GM12878 (cell line): ENCODE data around the gene CBARP. TPM values are rescaled to one million over a fixed set of nuclear protein-coding genes. Genes with fewer than 3 reads are reported as not detected.

Experiments used
- CBFB ChIP-seq: IDR thresholded peaks from 2 replicates; pipeline ENCODE4 v1.6.1; 2016; ENCODE audit warnings: antibody characterized with exemption, low read depth
- POLR2A ChIP-seq: IDR thresholded peaks from 2 replicates; pipeline ENCODE4 v1.6.1; 2011; ENCODE audit warnings: low read depth, mild to moderate bottlenecking, low read length
- POLR2AphosphoS2 ChIP-seq: IDR thresholded peaks from 2 replicates; pipeline ENCODE4 v1.6.1; 2011; ENCODE audit warnings: low read depth, mild to moderate bottlenecking, low read length, improper control_type of control experiment, moderate library complexity
- RAD21 ChIP-seq: IDR thresholded peaks from 2 replicates; pipeline ENCODE4 v1.6.1; 2011; ENCODE audit warnings: mild to moderate bottlenecking, low read depth, low read length, moderate library complexity; ENCODE audit not compliant: insufficient read depth
- RB1 ChIP-seq: fragments of 450-650 bp; formaldehyde crosslinking; IDR thresholded peaks from 2 replicates; pipeline ENCODE4 v1.6.1; 2017; ENCODE audit warnings: mild to moderate bottlenecking, borderline replicate concordance
- RFX5 ChIP-seq: IDR thresholded peaks from 2 replicates; pipeline ENCODE4 v1.6.1; 2011; ENCODE audit warnings: low read depth, low read length, improper control_type of control experiment
- SMAD5 ChIP-seq: IDR thresholded peaks from 2 replicates; pipeline ENCODE4 v1.6.1; 2016; ENCODE audit warnings: antibody characterized with exemption, low read depth
- SRF ChIP-seq, 2 experiments: IDR thresholded peaks; 2 replicates each; pipeline ENCODE4 v1.6.1; 2011; ENCODE audit warnings: low read depth in 2 of 2, low read length in 2 of 2, mild to moderate bottlenecking in 1 of 2, moderate library complexity in 1 of 2
- TAF1 ChIP-seq: IDR thresholded peaks from 2 replicates; pipeline ENCODE4 v1.6.1; 2011; ENCODE audit warnings: mild to moderate bottlenecking, low read depth, low read length, borderline replicate concordance
- TARDBP ChIP-seq: IDR thresholded peaks from 2 replicates; pipeline ENCODE4 v1.6.1; 2016; ENCODE audit warnings: borderline replicate concordance
- TCF12 ChIP-seq: IDR thresholded peaks from 2 replicates; pipeline ENCODE4 v1.6.1; 2011; ENCODE audit warnings: low read depth, mild to moderate bottlenecking, low read length
- TCF3 ChIP-seq: IDR thresholded peaks from 2 replicates; pipeline ENCODE4 v1.6.1; 2012; ENCODE audit warnings: low read depth, mild to moderate bottlenecking, low read length, borderline replicate concordance; ENCODE audit not compliant: insufficient read depth
- YBX1 ChIP-seq: fragments of 450-650 bp; IDR thresholded peaks from 2 replicates; pipeline ENCODE4 v1.6.1; 2016; ENCODE audit warnings: antibody characterized with exemption
- ZNF217 ChIP-seq: fragments of 450-650 bp; IDR thresholded peaks from 2 replicates; pipeline ENCODE4 v1.6.1; 2017; ENCODE audit warnings: antibody characterized with exemption, mild to moderate bottlenecking
- ZNF622 ChIP-seq: fragments of 450-650 bp; IDR thresholded peaks from 2 replicates; pipeline ENCODE4 v1.6.1; 2017; ENCODE audit warnings: mild to moderate bottlenecking, inconsistent platforms
- polyA plus RNA-seq, 11 experiments: library from polyadenylated mRNA; depleted of rRNA in 4 of 11; unstranded in 6 of 11; stranded (reverse) in 5 of 11; fragments of >200 nt; fragmentation: Nextera tagmentation in 4 of 11; fragmentation: Illumina TruSeq in 1 of 11; extraction: Ambion mirVana in 4 of 11; extraction: Trizol in 1 of 11; gene quantifications; 1 replicate in 1 of 11; 2 replicates in 10 of 11; pipeline versions ENCODE4 v1.2.1 to v1.2.3, GENCODE V29; 2011 to 2016; ENCODE audit warnings: inconsistent platforms in 2 of 11, missing spikeins in 2 of 11, low read depth in 1 of 11
- total RNA-seq, 4 experiments: library from RNA; depleted of rRNA in 3 of 4; stranded (reverse); fragments of >200 nt in 3 of 4; fragmentation: Illumina TruSeq in 1 of 4; extraction: Trizol in 1 of 4; gene quantifications; 2 replicates each; pipeline versions ENCODE4 v1.2.1 to v1.2.3, GENCODE V29; 2013 to 2021
- TF ChIP-seq, protein P1 (sequence below): IDR thresholded peaks from 2 replicates; pipeline ENCODE4 v1.6.1; 2011; ENCODE audit warnings: borderline replicate concordance, low read depth, mild to moderate bottlenecking, moderate library complexity, mixed read lengths, low read length; ENCODE audit not compliant: insufficient read depth; ENCODE audit errors: extremely low read length
- TF ChIP-seq, protein P2 (sequence below): fragments of 450-650 bp; IDR thresholded peaks from 2 replicates; pipeline ENCODE4 v1.6.1; 2016; ENCODE audit warnings: mild to moderate bottlenecking, moderate library complexity, borderline replicate concordance
- TF ChIP-seq, protein P3 (sequence below), 3 experiments: IDR thresholded peaks in 2 of 3; conservative IDR thresholded peaks in 1 of 3; 2 replicates each; pipeline ENCODE4 v1.5.1; 2011; ENCODE audit warnings: low read depth in 3 of 3, low read length in 3 of 3, mild to moderate bottlenecking in 3 of 3, control low read depth in 2 of 3, moderate library complexity in 2 of 3, inconsistent platforms in 1 of 3, mixed read lengths in 1 of 3; ENCODE audit not compliant: control insufficient read depth in 2 of 3, insufficient read depth in 1 of 3; ENCODE audit errors: extremely low read depth in 1 of 3
- TF ChIP-seq, protein P4 (sequence below): fragments of 450-650 bp; formaldehyde crosslinking; IDR thresholded peaks from 2 replicates; pipeline ENCODE4 v1.5.0; 2022; ENCODE audit warnings: mild to moderate bottlenecking, missing genetic modification characterization

Gene CBARP
- total and polyA plus RNA-seq, 10 of the 15 experiments (the other 5 are each of a cell fraction or from before 2014, with no cell fraction given), result 0.04 to 0.59 (median 0.18) TPM; not detected in 3

DNA sequence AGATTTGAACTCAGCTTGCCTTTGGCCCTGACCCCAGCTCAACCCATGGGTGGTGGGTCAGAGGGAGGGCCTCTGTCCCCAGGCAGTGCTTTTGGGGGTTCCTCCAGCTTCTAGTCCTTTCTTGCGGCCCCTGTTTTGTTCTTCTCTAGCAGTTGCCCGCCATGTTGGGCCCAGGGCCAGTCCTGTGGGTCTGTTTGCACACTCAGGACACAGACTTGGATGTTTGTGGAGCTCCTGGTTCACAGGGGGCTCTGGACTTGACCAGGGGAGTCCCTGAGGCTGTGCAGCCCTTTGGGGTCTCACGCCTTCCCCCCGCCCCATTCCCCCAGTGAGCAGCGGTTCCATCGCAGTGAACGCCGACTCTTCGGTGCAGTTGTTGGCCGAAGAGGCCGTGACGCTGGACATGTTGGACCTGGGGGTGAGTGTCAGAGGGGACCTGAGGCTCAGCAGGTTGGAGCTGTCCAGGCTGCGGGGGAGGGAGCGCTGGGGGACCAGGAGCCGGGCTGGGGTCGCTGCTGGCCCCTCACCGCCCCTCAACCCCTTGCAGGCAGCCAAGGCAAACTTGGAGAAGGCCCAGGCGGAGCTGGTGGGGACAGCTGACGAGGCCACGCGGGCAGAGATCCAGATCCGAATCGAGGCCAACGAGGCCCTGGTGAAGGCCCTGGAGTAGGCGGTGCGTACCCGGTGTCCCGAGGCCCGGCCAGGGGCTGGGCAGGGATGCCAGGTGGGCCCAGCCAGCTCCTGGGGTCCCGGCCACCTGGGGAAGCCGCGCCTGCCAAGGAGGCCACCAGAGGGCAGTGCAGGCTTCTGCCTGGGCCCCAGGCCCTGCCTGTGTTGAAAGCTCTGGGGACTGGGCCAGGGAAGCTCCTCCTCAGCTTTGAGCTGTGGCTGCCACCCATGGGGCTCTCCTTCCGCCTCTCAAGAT, 6.2 kb upstream of the CBARP start (continued):
- TF ChIP-seq RB1 (no peak), POLR2AphosphoS2 (0 out of 2 replicates have a peak, but pooled peaks have one; percentile 28), TCF3 (peak; percentile 85), POLR2A (no peak), RFX5 (no peak), RAD21 (peak; percentile 93), TARDBP (no peak), ZNF217 (no peak), ZNF622 (no peak), YBX1 (no peak), TAF1 (no peak), TCF12 (peak; percentile 58; the same call in 1 of the 2 replicates), CBFB (no peak), SRF (IDR thresholded peaks at IDR 0.05; ENCODE audit: low read depth in 2 of 2, low read length in 2 of 2) (no peak), SMAD5 (no peak)
- TF ChIP-seq, protein P1, sequence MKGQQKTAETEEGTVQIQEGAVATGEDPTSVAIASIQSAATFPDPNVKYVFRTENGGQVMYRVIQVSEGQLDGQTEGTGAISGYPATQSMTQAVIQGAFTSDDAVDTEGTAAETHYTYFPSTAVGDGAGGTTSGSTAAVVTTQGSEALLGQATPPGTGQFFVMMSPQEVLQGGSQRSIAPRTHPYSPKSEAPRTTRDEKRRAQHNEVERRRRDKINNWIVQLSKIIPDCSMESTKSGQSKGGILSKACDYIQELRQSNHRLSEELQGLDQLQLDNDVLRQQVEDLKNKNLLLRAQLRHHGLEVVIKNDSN, result peak; percentile 1
- TF ChIP-seq, protein P2, sequence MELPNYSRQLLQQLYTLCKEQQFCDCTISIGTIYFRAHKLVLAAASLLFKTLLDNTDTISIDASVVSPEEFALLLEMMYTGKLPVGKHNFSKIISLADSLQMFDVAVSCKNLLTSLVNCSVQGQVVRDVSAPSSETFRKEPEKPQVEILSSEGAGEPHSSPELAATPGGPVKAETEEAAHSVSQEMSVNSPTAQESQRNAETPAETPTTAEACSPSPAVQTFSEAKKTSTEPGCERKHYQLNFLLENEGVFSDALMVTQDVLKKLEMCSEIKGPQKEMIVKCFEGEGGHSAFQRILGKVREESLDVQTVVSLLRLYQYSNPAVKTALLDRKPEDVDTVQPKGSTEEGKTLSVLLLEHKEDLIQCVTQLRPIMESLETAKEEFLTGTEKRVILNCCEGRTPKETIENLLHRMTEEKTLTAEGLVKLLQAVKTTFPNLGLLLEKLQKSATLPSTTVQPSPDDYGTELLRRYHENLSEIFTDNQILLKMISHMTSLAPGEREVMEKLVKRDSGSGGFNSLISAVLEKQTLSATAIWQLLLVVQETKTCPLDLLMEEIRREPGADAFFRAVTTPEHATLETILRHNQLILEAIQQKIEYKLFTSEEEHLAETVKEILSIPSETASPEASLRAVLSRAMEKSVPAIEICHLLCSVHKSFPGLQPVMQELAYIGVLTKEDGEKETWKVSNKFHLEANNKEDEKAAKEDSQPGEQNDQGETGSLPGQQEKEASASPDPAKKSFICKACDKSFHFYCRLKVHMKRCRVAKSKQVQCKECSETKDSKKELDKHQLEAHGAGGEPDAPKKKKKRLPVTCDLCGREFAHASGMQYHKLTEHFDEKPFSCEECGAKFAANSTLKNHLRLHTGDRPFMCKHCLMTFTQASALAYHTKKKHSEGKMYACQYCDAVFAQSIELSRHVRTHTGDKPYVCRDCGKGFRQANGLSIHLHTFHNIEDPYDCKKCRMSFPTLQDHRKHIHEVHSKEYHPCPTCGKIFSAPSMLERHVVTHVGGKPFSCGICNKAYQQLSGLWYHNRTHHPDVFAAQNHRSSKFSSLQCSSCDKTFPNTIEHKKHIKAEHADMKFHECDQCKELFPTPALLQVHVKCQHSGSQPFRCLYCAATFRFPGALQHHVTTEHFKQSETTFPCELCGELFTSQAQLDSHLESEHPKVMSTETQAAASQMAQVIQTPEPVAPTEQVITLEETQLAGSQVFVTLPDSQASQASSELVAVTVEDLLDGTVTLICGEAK, result no peak
- TF ChIP-seq, protein P3, sequence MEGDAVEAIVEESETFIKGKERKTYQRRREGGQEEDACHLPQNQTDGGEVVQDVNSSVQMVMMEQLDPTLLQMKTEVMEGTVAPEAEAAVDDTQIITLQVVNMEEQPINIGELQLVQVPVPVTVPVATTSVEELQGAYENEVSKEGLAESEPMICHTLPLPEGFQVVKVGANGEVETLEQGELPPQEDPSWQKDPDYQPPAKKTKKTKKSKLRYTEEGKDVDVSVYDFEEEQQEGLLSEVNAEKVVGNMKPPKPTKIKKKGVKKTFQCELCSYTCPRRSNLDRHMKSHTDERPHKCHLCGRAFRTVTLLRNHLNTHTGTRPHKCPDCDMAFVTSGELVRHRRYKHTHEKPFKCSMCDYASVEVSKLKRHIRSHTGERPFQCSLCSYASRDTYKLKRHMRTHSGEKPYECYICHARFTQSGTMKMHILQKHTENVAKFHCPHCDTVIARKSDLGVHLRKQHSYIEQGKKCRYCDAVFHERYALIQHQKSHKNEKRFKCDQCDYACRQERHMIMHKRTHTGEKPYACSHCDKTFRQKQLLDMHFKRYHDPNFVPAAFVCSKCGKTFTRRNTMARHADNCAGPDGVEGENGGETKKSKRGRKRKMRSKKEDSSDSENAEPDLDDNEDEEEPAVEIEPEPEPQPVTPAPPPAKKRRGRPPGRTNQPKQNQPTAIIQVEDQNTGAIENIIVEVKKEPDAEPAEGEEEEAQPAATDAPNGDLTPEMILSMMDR (IDR thresholded peaks at IDR 0.05 in 2 of 3, conservative IDR thresholded peaks at IDR 0.05 in 1 of 3; ENCODE audit: control insufficient read depth in 2 of 3, extremely low read depth in 1 of 3, insufficient read depth in 1 of 3, low read depth in 3 of 3, low read length in 3 of 3), result peak; percentile 90 to 96 (median 96)
- TF ChIP-seq, protein P4, sequence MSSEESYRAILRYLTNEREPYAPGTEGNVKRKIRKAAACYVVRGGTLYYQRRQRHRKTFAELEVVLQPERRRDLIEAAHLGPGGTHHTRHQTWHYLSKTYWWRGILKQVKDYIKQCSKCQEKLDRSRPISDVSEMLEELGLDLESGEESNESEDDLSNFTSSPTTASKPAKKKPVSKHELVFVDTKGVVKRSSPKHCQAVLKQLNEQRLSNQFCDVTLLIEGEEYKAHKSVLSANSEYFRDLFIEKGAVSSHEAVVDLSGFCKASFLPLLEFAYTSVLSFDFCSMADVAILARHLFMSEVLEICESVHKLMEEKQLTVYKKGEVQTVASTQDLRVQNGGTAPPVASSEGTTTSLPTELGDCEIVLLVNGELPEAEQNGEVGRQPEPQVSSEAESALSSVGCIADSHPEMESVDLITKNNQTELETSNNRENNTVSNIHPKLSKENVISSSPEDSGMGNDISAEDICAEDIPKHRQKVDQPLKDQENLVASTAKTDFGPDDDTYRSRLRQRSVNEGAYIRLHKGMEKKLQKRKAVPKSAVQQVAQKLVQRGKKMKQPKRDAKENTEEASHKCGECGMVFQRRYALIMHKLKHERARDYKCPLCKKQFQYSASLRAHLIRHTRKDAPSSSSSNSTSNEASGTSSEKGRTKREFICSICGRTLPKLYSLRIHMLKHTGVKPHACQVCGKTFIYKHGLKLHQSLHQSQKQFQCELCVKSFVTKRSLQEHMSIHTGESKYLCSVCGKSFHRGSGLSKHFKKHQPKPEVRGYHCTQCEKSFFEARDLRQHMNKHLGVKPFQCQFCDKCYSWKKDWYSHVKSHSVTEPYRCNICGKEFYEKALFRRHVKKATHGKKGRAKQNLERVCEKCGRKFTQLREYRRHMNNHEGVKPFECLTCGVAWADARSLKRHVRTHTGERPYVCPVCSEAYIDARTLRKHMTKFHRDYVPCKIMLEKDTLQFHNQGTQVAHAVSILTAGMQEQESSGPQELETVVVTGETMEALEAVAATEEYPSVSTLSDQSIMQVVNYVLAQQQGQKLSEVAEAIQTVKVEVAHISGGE (CRISPR knock-in tag), result no peak
